ENCODE measurements around the gene SNX10. TPM values are rescaled to one million over a fixed set of nuclear protein-coding genes. Genes with fewer than 3 reads are reported as not detected.
"Not testable (repeated sequence)": the region's sequence is repeated elsewhere in the genome, so short reads cannot be mapped to it uniquely, and the experiment has no call there.

The SNX10 gene
- polyA plus RNA-seq, 3 donors = 68.0 to 250 (median 219) TPM

- Histone ChIP-seq H3K9ac (ENCODE audit: insufficient read depth, low read length, poor library complexity, severe bottlenecking) (no peak overlapping the region), H3K27me3 (ENCODE audit: control insufficient read depth in 2 of 2, insufficient read depth in 2 of 2, low read length in 2 of 2) (no peaks in the 10 kb centered on the region), H4K20me1 (ENCODE audit: insufficient read depth, low read length) (no peaks in the 10 kb centered on the region), H3K79me2 (ENCODE audit: insufficient read depth, low read length) (no peaks in the 10 kb centered on the region), H3K36me3 (replicated peaks in 1 of 2; ENCODE audit: control insufficient read depth in 1 of 2, insufficient read depth in 2 of 2, low read length in 2 of 2) (no peaks in the 10 kb centered on the region), H3K27ac (ENCODE audit: low read depth in 1 of 2, low read length in 2 of 2) (no peak overlapping the region), H3K4me2 (replicated peaks; ENCODE audit: extremely low read depth, low read length, poor library complexity, severe bottlenecking) (no peak overlapping the region), H2AFZ (ENCODE audit: insufficient read depth, low read depth, low read length, poor library complexity, severe bottlenecking) (no peak overlapping the region), H3K9me3 (replicated peaks in 1 of 2; ENCODE audit: control insufficient read depth in 1 of 2, insufficient read depth in 1 of 2, low read length in 2 of 2) (no peaks in the 10 kb centered on the region), H3K4me3 (replicated peaks in 1 of 3; ENCODE audit: low read depth in 2 of 3, low read length in 3 of 3) (no peak overlapping the region), H3K4me1 (ENCODE audit: control insufficient read depth in 1 of 2, insufficient read depth in 2 of 2, low read length in 2 of 2) (peaks cover 23 to 29% of the 10 kb centered on the region in 2 donors)
- intact Hi-C loops (cut with micrococcal nuclease) = loop anchor here in 1 of 2 donors (10.0 kb wide), 1 partner anchor 49 kb away; no protein-coding TSS in a partner anchor
- Mint-ChIP-seq H3K4me1 (peaks cover 28% of the 10 kb centered on the region), H3K27me3 (ENCODE audit: low read depth in 3 of 3) (peaks cover 0 to 2% (median 0%) of the 10 kb centered on the region in 3 donors), H3K9me3 (peaks cover 0 to 8% (median 0%) of the 10 kb centered on the region in 7 donors), H3K36me3 (no peaks in the 10 kb centered on the region), H3K27ac (no peak overlapping the region), H3K4me3 (no peak overlapping the region)
- WGBS (ENCODE audit: insufficient coverage) = 71% methylated on average over 1 of the region's 2 CpGs
- no peak for DNase-seq
- TF ChIP-seq CTCF (IDR thresholded peaks at IDR 0.05) = no peak
Observed at GRCh38 chr7:26286157-26286556, 5.5 kb upstream of the SNX10 start.

- H3K9me3 Mint-ChIP-seq; H2AFZ ChIP-seq (ENCODE audit: insufficient read depth, low read depth, low read length, poor library complexity, severe bottlenecking); H3K36me3 ChIP-seq (replicated peaks in 1 of 2; ENCODE audit: control insufficient read depth in 1 of 2, insufficient read depth in 2 of 2, low read length in 2 of 2); H3K27me3 Mint-ChIP-seq (ENCODE audit: low read depth in 3 of 3); H3K9me3 ChIP-seq (replicated peaks in 1 of 2; ENCODE audit: control insufficient read depth in 1 of 2, insufficient read depth in 1 of 2, low read length in 2 of 2); H3K4me3 Mint-ChIP-seq; H3K9ac ChIP-seq (ENCODE audit: insufficient read depth, low read length, poor library complexity, severe bottlenecking); H3K27me3 ChIP-seq (ENCODE audit: control insufficient read depth in 2 of 2, insufficient read depth in 2 of 2, low read length in 2 of 2); H3K4me3 ChIP-seq (replicated peaks in 1 of 3; ENCODE audit: low read depth in 2 of 3, low read length in 3 of 3); H4K20me1 ChIP-seq (ENCODE audit: insufficient read depth, low read length); H3K36me3 Mint-ChIP-seq; H3K27ac ChIP-seq (ENCODE audit: low read depth in 1 of 2, low read length in 2 of 2): not testable (repeated sequence)
- intact Hi-C loops (cut with micrococcal nuclease) = loop anchor here in 1 of 2 donors (10.0 kb wide), 1 partner anchor 47 kb away; no protein-coding TSS in a partner anchor
- peaks cover 26 to 33% of the 10 kb centered on the region in 2 donors for H3K4me1 ChIP-seq (ENCODE audit: control insufficient read depth in 1 of 2, insufficient read depth in 2 of 2, low read length in 2 of 2)
- H3K27ac Mint-ChIP-seq = peak overlapping the region; percentile 23 to 87 (median 80)
- peaks cover 13% of the 10 kb centered on the region for H3K79me2 ChIP-seq (ENCODE audit: insufficient read depth, low read length)
- 20% methylated on average over 1 of the region's 5 CpGs for WGBS (ENCODE audit: insufficient coverage)
- peaks cover 28% of the 10 kb centered on the region for H3K4me1 Mint-ChIP-seq
- peak overlapping the region; percentile 14 for H3K4me2 ChIP-seq (replicated peaks; ENCODE audit: extremely low read depth, low read length, poor library complexity, severe bottlenecking)
- peak in 2 of 3 donors; percentile 47 to 48 for DNase-seq
Observed at GRCh38 chr7:26288126-26288525, 3.5 kb upstream of the SNX10 start.
